Stimulated activated CD4-positive, alpha-beta T cell treated with anti-CD3 and anti-CD28 coated beads, Interleukin-2, amount 100 ng/mL, for 4 hours (primary cell): ENCODE results near the gene CARD6.
A peak's percentile ranks its signal among the peaks of the same experiment; 100 is the strongest.
"Not testable (repeated sequence)": the region's sequence is repeated elsewhere in the genome, so short reads cannot be mapped to it uniquely, and the experiment has no call there.

Experiments used
- DNase-seq: peaks from one replicate; pipeline ENCODE4 v3.0.0-alpha.2; 2020; ENCODE audit warnings: low read depth

The CARD6 gene

GRCh38 chr5:40828021-40828631, 13.0 kb upstream of the CARD6 start:
- no peak for DNase-seq

- no peak for DNase-seq
Observed at GRCh38 chr5:40828690-40829661, 12.2 kb upstream of the CARD6 start.

- DNase-seq: no peak
Observed at GRCh38 chr5:40829748-40830533, 11.2 kb upstream of the CARD6 start.

GRCh38 chr5:40831346-40832210, 9.6 kb upstream of the CARD6 start:
- DNase-seq: no peak

GRCh38 chr5:40832345-40832744, 8.8 kb upstream of the CARD6 start:
- no peak for DNase-seq

GRCh38 chr5:40833712-40834229, 7.4 kb upstream of the CARD6 start:
- DNase-seq: no peak

- no peak for DNase-seq
Observed at GRCh38 chr5:40834391-40834848, 6.7 kb upstream of the CARD6 start.

GRCh38 chr5:40834849-40835787, 6.0 kb upstream of the CARD6 start, which contains the start of gene RPL37:
RPL37 (minus strand) TSS chr5:40835222; CDS start chr5:40835185, 37 bp downstream.
- DNase-seq: peak; percentile 87

- no peak for DNase-seq
Observed at GRCh38 chr5:40838086-40838485, 3.1 kb upstream of the CARD6 start.

GRCh38 chr5:40842351-40842750, 1.2 kb downstream of the CARD6 start:
- no peak for DNase-seq

GRCh38 chr5:40844565-40844964, 3.4 kb downstream of the CARD6 start:
- no peak for DNase-seq

GRCh38 chr5:40846371-40846770, 5.2 kb downstream of the CARD6 start:
- DNase-seq: no peak

- DNase-seq: no peak
Observed at GRCh38 chr5:40847525-40847924, 6.4 kb downstream of the CARD6 start.

- no peak for DNase-seq
Observed at GRCh38 chr5:40853632-40854192, 12.5 kb downstream of the CARD6 start.

- no peak for DNase-seq
Observed at GRCh38 chr5:40860711-40861110, 19.5 kb downstream of the CARD6 start.

- DNase-seq: not testable (repeated sequence)
Observed at GRCh38 chr5:40865004-40865403, 23.8 kb downstream of the CARD6 start.

GRCh38 chr5:40866844-40867243, 25.7 kb downstream of the CARD6 start:
- no peak for DNase-seq

- DNase-seq: no peak
Observed at GRCh38 chr5:40869384-40869783, 28.2 kb downstream of the CARD6 start.

- DNase-seq: no peak
Observed at GRCh38 chr5:40871177-40871576, 30.0 kb downstream of the CARD6 start.

GRCh38 chr5:40872253-40872652, 31.1 kb downstream of the CARD6 start:
- DNase-seq: not testable (repeated sequence)
